CD4-positive, CD25-positive, alpha-beta regulatory T cell (primary cell): Measurements from ENCODE around the gene BCAN. TPM values are rescaled to one million over a fixed set of nuclear protein-coding genes. Genes with fewer than 3 reads are reported as not detected.

Source experiments
- ATAC-seq, 2 donors: fragments of 150-1000 bp; cut with Tn5 transposase; one replicate each; pipeline ENCODE4 v1.10.0; 2021; ENCODE audit warnings: low read depth in 2 of 2, moderate number of reproducible peaks in 2 of 2, moderate library complexity in 1 of 2
- DNase-seq, 3 donors: peaks; one replicate each; pipeline versions ENCODE4 v3.0.0 to v3.0.0-alpha.2; 2012 to 2022; ENCODE audit warnings: mixed read lengths in 1 of 3
- H3K27ac ChIP-seq: one replicate; pipeline ENCODE4 v1.7.0; 2013; ENCODE audit warnings: mild to moderate bottlenecking, low read length; ENCODE audit not compliant: insufficient read depth, poor library complexity, severe bottlenecking
- H3K27me3 ChIP-seq: one replicate; pipeline ENCODE4 v1.7.0; 2013; ENCODE audit warnings: low read length; ENCODE audit not compliant: control insufficient read depth, insufficient read depth
- H3K36me3 ChIP-seq: one replicate; pipeline ENCODE4 v1.7.0; 2013; ENCODE audit warnings: mild to moderate bottlenecking, low read length, moderate library complexity; ENCODE audit not compliant: control insufficient read depth, insufficient read depth
- H3K4me1 ChIP-seq: 2 replicates; pipeline ENCODE4 v1.7.0; 2013; ENCODE audit warnings: mild to moderate bottlenecking, low read length; ENCODE audit not compliant: insufficient read depth, control insufficient read depth, poor library complexity, severe bottlenecking
- H3K4me3 ChIP-seq: one replicate; pipeline ENCODE4 v1.7.0; 2013; ENCODE audit warnings: low read depth, mild to moderate bottlenecking, low read length, moderate library complexity
- H3K9me3 ChIP-seq, 2 experiments: 1 replicate in 1 of 2; 2 replicates in 1 of 2; pipeline ENCODE4 v1.7.0; 2013; ENCODE audit warnings: low read length in 2 of 2, mild to moderate bottlenecking in 1 of 2, moderate library complexity in 1 of 2; ENCODE audit not compliant: control insufficient read depth in 2 of 2
- H3K27ac Mint-ChIP-seq, 3 donors: one replicate each; pipeline ENCODE4 v1.8.0; 2020 to 2022; ENCODE audit warnings: mild to moderate bottlenecking in 3 of 3, mixed read lengths in 3 of 3, moderate library complexity in 2 of 3
- H3K27me3 Mint-ChIP-seq: one replicate; pipeline ENCODE4 v1.8.0; 2022; ENCODE audit warnings: mild to moderate bottlenecking, mixed read lengths
- H3K36me3 Mint-ChIP-seq: one replicate; pipeline ENCODE4 v1.8.0; 2020; ENCODE audit warnings: mixed read lengths
- H3K4me1 Mint-ChIP-seq, 4 donors: one replicate each; pipeline ENCODE4 v1.8.0; 2020 to 2022; ENCODE audit warnings: mixed read lengths in 4 of 4, mild to moderate bottlenecking in 1 of 4
- H3K4me3 Mint-ChIP-seq, 4 donors: one replicate each; pipeline ENCODE4 v1.8.0; 2020 to 2022; ENCODE audit warnings: mild to moderate bottlenecking in 4 of 4, mixed read lengths in 4 of 4, moderate library complexity in 3 of 4
- H3K9me3 Mint-ChIP-seq, 7 donors: one replicate each; pipeline ENCODE4 v1.8.0; 2020 to 2022; ENCODE audit warnings: mixed read lengths in 7 of 7, mild to moderate bottlenecking in 3 of 7, moderate library complexity in 2 of 7
- polyA plus RNA-seq, 4 donors: library from polyadenylated mRNA; unstranded; fragments of 300-500 nt; fragmentation: Illumina TruSeq; gene quantifications; one replicate each; pipeline ENCODE4 v1.2.3, GENCODE V29; 2021
- total RNA-seq: library from RNA; stranded (reverse); gene quantifications from one replicate; pipeline ENCODE4 v1.2.3, GENCODE V29; 2022

BCAN gene
- total and polyA plus RNA-seq, 5 donors from 2014 or later, result not detected

GRCh38 chr1:156669794-156670193, 27.9 kb downstream of the BCAN start:
- no peak for DNase-seq
- Histone ChIP-seq H3K27me3 (no peaks in the 10 kb centered on the region), H3K36me3 (no peaks in the 10 kb centered on the region), H3K27ac (no peak overlapping the region), H3K4me3 (no peak overlapping the region), H3K9me3 (no peaks in the 10 kb centered on the region), H3K4me1 (peaks cover 3% of the 10 kb centered on the region)
- H3K4me3 Mint-ChIP-seq, result no peak overlapping the region
- H3K27me3 Mint-ChIP-seq, result peaks cover 42% of the 10 kb centered on the region
- no peaks in the 10 kb centered on the region for H3K36me3 Mint-ChIP-seq
- no peak for ATAC-seq
- H3K27ac Mint-ChIP-seq, result peak overlapping the region in 1 of 3 donors; percentile 26
- no peaks in the 10 kb centered on the region for H3K9me3 Mint-ChIP-seq
- H3K4me1 Mint-ChIP-seq, result peaks cover 0 to 7% (median 2%) of the 10 kb centered on the region in 4 donors

DNA sequence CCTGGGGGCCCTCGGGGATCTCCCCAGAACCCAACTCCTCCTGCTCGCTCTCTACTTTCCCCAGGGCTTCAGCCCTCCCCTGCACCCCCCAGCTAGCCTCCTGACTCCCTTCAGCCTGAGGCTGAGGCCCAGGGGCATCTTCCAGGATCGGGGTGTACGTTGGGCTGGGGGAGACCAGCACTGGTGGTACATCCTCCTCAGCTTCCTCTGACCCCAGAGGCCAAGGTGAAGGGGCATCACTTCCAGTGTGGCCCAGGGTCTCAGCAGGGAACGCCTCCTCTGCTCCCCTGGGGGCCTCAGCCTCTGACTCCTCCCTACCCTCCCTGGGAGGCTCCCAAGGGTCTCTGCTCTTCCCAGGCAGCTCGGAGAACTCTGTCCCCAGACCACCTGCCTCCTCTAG, 28.4 kb downstream of the BCAN start:
- Histone ChIP-seq H3K4me3 (no peak overlapping the region), H3K9me3 (no peaks in the 10 kb centered on the region), H3K27me3 (no peaks in the 10 kb centered on the region), H3K4me1 (no peaks in the 10 kb centered on the region), H3K36me3 (no peaks in the 10 kb centered on the region), H3K27ac (no peak overlapping the region)
- ATAC-seq, result no peak
- Mint-ChIP-seq H3K9me3 (no peaks in the 10 kb centered on the region), H3K27ac (no peak overlapping the region), H3K4me3 (no peak overlapping the region), H3K4me1 (peaks cover 0 to 7% (median 2%) of the 10 kb centered on the region in 4 donors), H3K36me3 (no peaks in the 10 kb centered on the region), H3K27me3 (peaks cover 47% of the 10 kb centered on the region)
- DNase-seq, result no peak

- DNase-seq, result no peak
- Mint-ChIP-seq H3K4me3 (no peak overlapping the region), H3K36me3 (no peaks in the 10 kb centered on the region), H3K9me3 (no peaks in the 10 kb centered on the region), H3K4me1 (peaks cover 0 to 5% (median 2%) of the 10 kb centered on the region in 4 donors), H3K27ac (peak overlapping the region in 1 of 3 donors; percentile 6), H3K27me3 (peaks cover 49% of the 10 kb centered on the region)
- no peaks in the 10 kb centered on the region for H3K9me3 ChIP-seq
- H3K27ac ChIP-seq, result no peak overlapping the region
- H3K4me3 ChIP-seq, result no peak overlapping the region
- H3K4me1 ChIP-seq, result no peaks in the 10 kb centered on the region
- H3K36me3 ChIP-seq, result no peaks in the 10 kb centered on the region
- no peak for ATAC-seq
- no peaks in the 10 kb centered on the region for H3K27me3 ChIP-seq
Observed at GRCh38 chr1:156670791-156671190, 28.9 kb downstream of the BCAN start.

DNA sequence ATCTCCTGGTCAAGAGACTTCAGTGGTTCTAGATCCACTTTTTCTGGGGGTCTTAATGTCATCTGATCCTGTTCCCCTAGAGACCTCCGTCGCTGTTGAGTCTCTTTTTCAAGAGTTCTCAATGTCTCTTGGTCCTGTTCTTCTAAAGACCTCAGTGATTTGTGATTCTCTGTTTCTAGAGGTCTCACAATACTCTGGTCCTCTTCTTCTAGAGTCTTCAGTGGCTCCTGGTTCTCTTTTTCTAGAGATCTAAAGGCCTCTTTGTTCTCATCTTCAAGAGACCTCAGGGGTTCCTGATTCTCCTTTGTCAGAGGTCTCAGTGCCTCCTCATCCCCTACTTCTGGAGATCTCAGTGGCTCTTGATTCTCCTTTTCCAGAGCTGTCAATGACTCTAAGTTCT, 29.9 kb downstream of the BCAN start:
- Histone ChIP-seq H3K36me3 (no peaks in the 10 kb centered on the region), H3K4me3 (no peak overlapping the region), H3K27me3 (no peaks in the 10 kb centered on the region), H3K9me3 (no peaks in the 10 kb centered on the region), H3K27ac (no peak overlapping the region), H3K4me1 (no peaks in the 10 kb centered on the region)
- peaks cover 51% of the 10 kb centered on the region for H3K27me3 Mint-ChIP-seq
- no peak overlapping the region for H3K27ac Mint-ChIP-seq
- peaks cover 0 to 5% (median 2%) of the 10 kb centered on the region in 4 donors for H3K4me1 Mint-ChIP-seq
- no peak for DNase-seq
- no peak overlapping the region for H3K4me3 Mint-ChIP-seq
- H3K9me3 Mint-ChIP-seq, result no peaks in the 10 kb centered on the region
- H3K36me3 Mint-ChIP-seq, result no peaks in the 10 kb centered on the region
- no peak for ATAC-seq

GRCh38 chr1:156673387-156674121, 31.6 kb downstream of the BCAN start:
- no peak for DNase-seq
- peaks cover 62% of the 10 kb centered on the region for H3K27me3 Mint-ChIP-seq
- peaks cover 10% of the 10 kb centered on the region for H3K4me1 ChIP-seq
- no peak for ATAC-seq
- peaks cover 11% of the 10 kb centered on the region for H3K27me3 ChIP-seq
- no peaks in the 10 kb centered on the region for H3K36me3 Mint-ChIP-seq
- H3K4me1 Mint-ChIP-seq, result peaks cover 7 to 18% (median 8%) of the 10 kb centered on the region in 4 donors
- H3K9me3 ChIP-seq, result no peaks in the 10 kb centered on the region
- no peak overlapping the region for H3K4me3 Mint-ChIP-seq
- H3K27ac Mint-ChIP-seq, result no peak overlapping the region
- H3K4me3 ChIP-seq, result no peak overlapping the region
- no peak overlapping the region for H3K27ac ChIP-seq
- no peaks in the 10 kb centered on the region for H3K9me3 Mint-ChIP-seq
- no peaks in the 10 kb centered on the region for H3K36me3 ChIP-seq

GRCh38 chr1:156675210-156676113, 33.5 kb downstream of the BCAN start:
- peaks cover 78% of the 10 kb centered on the region for H3K27me3 Mint-ChIP-seq
- H3K27ac Mint-ChIP-seq, result no peak overlapping the region
- H3K36me3 Mint-ChIP-seq, result no peaks in the 10 kb centered on the region
- no peak overlapping the region for H3K4me3 Mint-ChIP-seq
- DNase-seq (no peak), ATAC-seq (no peak)
- Histone ChIP-seq H3K27me3 (peaks cover 25% of the 10 kb centered on the region), H3K4me3 (no peak overlapping the region), H3K4me1 (peaks cover 10% of the 10 kb centered on the region), H3K9me3 (no peaks in the 10 kb centered on the region), H3K36me3 (no peaks in the 10 kb centered on the region), H3K27ac (no peak overlapping the region)
- no peaks in the 10 kb centered on the region for H3K9me3 Mint-ChIP-seq
- peaks cover 7 to 17% (median 8%) of the 10 kb centered on the region in 4 donors for H3K4me1 Mint-ChIP-seq

- Histone ChIP-seq H3K36me3 (no peaks in the 10 kb centered on the region), H3K4me1 (peaks cover 10% of the 10 kb centered on the region), H3K9me3 (no peaks in the 10 kb centered on the region), H3K27ac (no peak overlapping the region), H3K27me3 (peaks cover 29% of the 10 kb centered on the region), H3K4me3 (no peak overlapping the region)
- Mint-ChIP-seq H3K27ac (no peak overlapping the region), H3K4me3 (no peak overlapping the region), H3K9me3 (no peaks in the 10 kb centered on the region), H3K36me3 (no peaks in the 10 kb centered on the region), H3K27me3 (peaks cover 83% of the 10 kb centered on the region), H3K4me1 (peaks cover 7 to 17% (median 7%) of the 10 kb centered on the region in 4 donors)
- DNase-seq, result no peak
- no peak for ATAC-seq
Observed at GRCh38 chr1:156676114-156676819, 34.4 kb downstream of the BCAN start.
